Measurements from ENCODE around the gene SAPCD2. TPM values are rescaled to one million over a fixed set of nuclear protein-coding genes. Genes with fewer than 3 reads are reported as not detected.

The SAPCD2 gene
- total and polyA plus RNA-seq, 11 donors: 0.09 to 2.0 (median 0.20) TPM

- Histone ChIP-seq H3K4me3 (no peak overlapping the region), H3K27me3 (no peaks in the 10 kb centered on the region), H3K4me1 (peaks cover 0 to 18% (median 11%) of the 10 kb centered on the region in 12 donors), H3K27ac (no peak overlapping the region), H3K36me3 (peaks cover 0 to 27% (median 7%) of the 10 kb centered on the region in 9 donors), H3K9me3 (no peaks in the 10 kb centered on the region)
- WGBS, 4 donors: 93 to 96% (median 94%) methylated on average over 12 to 23 of the region's 23 CpGs
- DNase-seq: no peak
- intact Hi-C loops (cut with DNase I): loop anchor here in 1 of 10 donors (10.0 kb wide), 1 partner anchor 138 kb away; the partner anchor contains the start of gene TRAF2
- TF ChIP-seq POLR2A (IDR thresholded peaks at IDR 0.05): no peak
- no peak for TF ChIP-seq CTCF (IDR thresholded peaks at IDR 0.05)
- no peak for ATAC-seq
Observed at GRCh38 chr9:137022662-137023008, 47.7 kb downstream of the SAPCD2 start.

- ATAC-seq (peak in 3 of 4 donors; percentile 12 to 41 (median 21)), DNase-seq (no peak)
- intact Hi-C loops (cut with DNase I): loop anchor here in 1 of 10 donors (10.0 kb wide), 1 partner anchor 137 kb away; the partner anchor contains the start of gene TRAF2
- TF ChIP-seq CTCF (IDR thresholded peaks at IDR 0.05) (no peak), POLR2A (IDR thresholded peaks at IDR 0.05) (no peak)
- 65 to 74% (median 71%) methylated on average over 6 to 30 of the region's 30 CpGs for WGBS, 4 donors
- Histone ChIP-seq H3K27ac (no peak overlapping the region), H3K4me1 (peaks cover 0 to 13% (median 6%) of the 10 kb centered on the region in 12 donors), H3K27me3 (no peaks in the 10 kb centered on the region), H3K36me3 (peaks cover 0 to 32% (median 11%) of the 10 kb centered on the region in 9 donors), H3K9me3 (no peaks in the 10 kb centered on the region), H3K4me3 (no peak overlapping the region)
Observed at GRCh38 chr9:137021979-137022661, 48.2 kb downstream of the SAPCD2 start.

GRCh38 chr9:137021568-137021978 lies 48.8 kb downstream of the SAPCD2 start:
- Histone ChIP-seq H3K4me1 (peaks cover 0 to 7% (median 2%) of the 10 kb centered on the region in 12 donors), H3K9me3 (no peaks in the 10 kb centered on the region), H3K27ac (no peak overlapping the region), H3K27me3 (no peaks in the 10 kb centered on the region), H3K36me3 (peaks cover 0 to 38% (median 17%) of the 10 kb centered on the region in 9 donors), H3K4me3 (no peak overlapping the region)
- DNase-seq (no peak), ATAC-seq (no peak)
- no peak for TF ChIP-seq CTCF (IDR thresholded peaks at IDR 0.05)
- TF ChIP-seq POLR2A (IDR thresholded peaks at IDR 0.05): no peak
- WGBS, 4 donors: 85 to 96% (median 91%) methylated on average over 2 to 6 of the region's 6 CpGs
- intact Hi-C loops (cut with DNase I): loop anchor here in 1 of 10 donors (10.0 kb wide), 1 partner anchor 137 kb away; the partner anchor contains the start of gene TRAF2

- Histone ChIP-seq H3K4me3 (no peak overlapping the region), H3K27ac (no peak overlapping the region), H3K36me3 (peaks cover 0 to 44% (median 23%) of the 10 kb centered on the region in 9 donors), H3K4me1 (peaks cover 0 to 1% (median 0%) of the 10 kb centered on the region in 12 donors), H3K27me3 (no peaks in the 10 kb centered on the region), H3K9me3 (no peaks in the 10 kb centered on the region)
- no peak for DNase-seq
- TF ChIP-seq CTCF (IDR thresholded peaks at IDR 0.05) (no peak), POLR2A (IDR thresholded peaks at IDR 0.05) (no peak)
- no peak for ATAC-seq
- 94 to 97% (median 95%) methylated on average over 18 to 32 of the region's 32 CpGs for WGBS, 4 donors
- intact Hi-C loops (cut with DNase I): loop anchor here in 1 of 10 donors (10.0 kb wide), 1 partner anchor 136 kb away; the partner anchor contains the start of gene TRAF2
Observed at GRCh38 chr9:137020771-137021567, 49.4 kb downstream of the SAPCD2 start.
